PC-9 (cell line): ENCODE measurements around the gene HOXC10. TPM values are rescaled to one million over a fixed set of nuclear protein-coding genes. Genes with fewer than 3 reads are reported as not detected.

Experiments used
- BruUV-seq: library from RNA; stranded (reverse); fragments of 400-500 nt; replicated peaks from 2 replicates; lab custom pipeline; 2021; lab: Mats Ljungman, UMichigan
- CTCF ChIA-PET: fragments of 300-600 bp; sonication (Branson Sonifier 250); formaldehyde crosslinking; loops from one replicate; lab custom pipeline; 2022; ENCODE audit warnings: antibody characterized with exemption; lab: Charles Lee
- POLR2A ChIA-PET: fragments of 300-600 bp; sonication (Branson Sonifier 250); formaldehyde crosslinking; loops from one replicate; lab custom pipeline; 2022; ENCODE audit warnings: antibody characterized with exemption; ENCODE audit not compliant: unreplicated experiment; lab: Charles Lee
- DNase-seq, 2 experiments: peaks; one replicate each; pipeline versions ENCODE4 v3.0.0 to v3.0.0-alpha.2; 2015 to 2022; ENCODE audit warnings: mixed read lengths in 1 of 2
- H2AFZ ChIP-seq: fragments of 200-600 bp; sonication (generic); 2 replicates; pipeline ENCODE4 v1.8.1; 2017; ENCODE audit warnings: antibody characterized with exemption
- H3F3A ChIP-seq: fragments of 200-600 bp; sonication (generic); 2 replicates; pipeline ENCODE4 v1.8.1; 2017; ENCODE audit warnings: antibody characterized with exemption, mild to moderate bottlenecking, low read depth; ENCODE audit not compliant: insufficient read depth
- H3K27ac ChIP-seq: fragments of 200-600 bp; sonication (generic); 2 replicates; pipeline ENCODE4 v1.6.1; 2016; ENCODE audit warnings: mixed run types
- H3K27me3 ChIP-seq: fragments of 200-600 bp; sonication (generic); 2 replicates; pipeline ENCODE4 v1.6.1; 2016; ENCODE audit warnings: low read depth, mixed run types; ENCODE audit not compliant: insufficient read depth
- H3K36me3 ChIP-seq: fragments of 200-600 bp; sonication (generic); 2 replicates; pipeline ENCODE4 v1.6.1; 2016; ENCODE audit warnings: low read depth, mixed run types
- H3K4me1 ChIP-seq: fragments of 200-600 bp; sonication (generic); replicated peaks from 2 replicates; pipeline ENCODE4 v1.6.1; 2016; ENCODE audit warnings: mixed run types; ENCODE audit not compliant: insufficient read depth
- H3K4me2 ChIP-seq: fragments of 200-600 bp; sonication (generic); 2 replicates; pipeline ENCODE4 v1.6.1; 2017; ENCODE audit warnings: mixed run types
- H3K4me3 ChIP-seq: fragments of 200-600 bp; sonication (generic); 2 replicates; pipeline ENCODE4 v1.6.1; 2016; ENCODE audit warnings: mixed run types
- H3K79me2 ChIP-seq: fragments of 200-600 bp; sonication (generic); 2 replicates; pipeline ENCODE4 v1.6.1; 2017; ENCODE audit warnings: low read depth, mixed run types
- H3K9me2 ChIP-seq: fragments of 200-600 bp; sonication (generic); 2 replicates; pipeline ENCODE4 v1.8.1; 2017; ENCODE audit warnings: mild to moderate bottlenecking; ENCODE audit not compliant: insufficient read depth
- H3K9me3 ChIP-seq: fragments of 200-600 bp; sonication (generic); 2 replicates; pipeline ENCODE4 v1.8.1; 2016; ENCODE audit warnings: low read depth; ENCODE audit not compliant: insufficient read depth
- H4K20me1 ChIP-seq: fragments of 200-600 bp; sonication (generic); 2 replicates; pipeline ENCODE4 v1.8.1; 2017; ENCODE audit not compliant: insufficient read depth
- EZH2 ChIP-seq: fragments of 200-600 bp; sonication (generic); IDR thresholded peaks from 2 replicates; pipeline ENCODE4 v1.8.0; 2017; ENCODE audit warnings: antibody characterized with exemption, low read depth
- intact Hi-C: fragments of 100-400 bp; cut with micrococcal nuclease; formaldehyde crosslinking; loops from one replicate; pipeline ENCODE4 v1.10.0; 2022; ENCODE audit not compliant: unreplicated experiment
- total RNA-seq: library from RNA; stranded (reverse); gene quantifications from 2 replicates; pipeline ENCODE4 v1.2.3, GENCODE V29; 2021
- TF ChIP-seq, protein P1 (sequence below): fragments of 200-600 bp; sonication (generic); conservative IDR thresholded peaks from 2 replicates; pipeline ENCODE4 v1.6.1; 2017; ENCODE audit warnings: mixed run types, antibody characterized with exemption, mild to moderate bottlenecking, moderate library complexity

The HOXC10 gene
- total RNA-seq, 1 experiment from 2014 or later, result 1.1 TPM

DNA sequence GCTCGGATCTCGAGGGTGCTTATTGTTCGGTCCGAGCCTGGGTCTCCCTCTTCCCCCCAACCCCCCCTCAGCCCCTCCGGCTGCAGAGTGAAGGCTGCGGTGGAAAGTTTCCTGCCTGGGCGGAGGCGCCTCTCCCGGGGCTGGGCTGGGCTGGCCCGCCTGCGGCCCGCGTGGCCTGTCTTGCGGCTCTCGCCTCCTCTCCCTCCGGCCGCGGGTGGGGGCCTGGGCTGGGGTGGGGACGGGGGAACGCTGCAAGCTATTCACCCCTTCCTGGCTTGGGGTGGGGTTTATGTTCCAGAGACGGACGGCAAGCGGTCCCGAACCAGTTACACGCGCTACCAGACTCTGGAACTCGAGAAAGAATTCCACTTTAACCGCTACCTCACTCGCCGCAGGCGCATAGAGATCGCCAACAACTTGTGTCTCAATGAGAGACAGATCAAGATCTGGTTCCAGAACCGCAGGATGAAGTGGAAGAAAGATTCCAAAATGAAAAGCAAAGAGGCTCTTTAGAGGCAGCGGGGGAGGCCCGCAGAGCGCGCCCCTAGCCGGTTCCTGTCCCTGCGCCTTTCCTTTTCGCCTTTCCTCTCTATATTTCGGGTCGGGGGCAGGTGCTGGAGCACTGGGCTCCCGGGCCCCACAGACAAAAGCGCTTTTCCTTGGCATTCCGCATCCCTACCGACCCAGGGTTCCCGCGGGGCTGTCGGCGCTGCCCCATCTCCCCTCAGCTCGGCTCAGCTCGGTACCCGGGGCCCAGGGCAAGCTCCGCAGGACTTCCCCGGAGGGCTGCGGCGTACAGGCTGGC lies 49.2 kb downstream of the HOXC10 start:
- Histone ChIP-seq H2AFZ (no peak overlapping the region), H3F3A (no peaks in the 10 kb centered on the region), H4K20me1 (no peaks in the 10 kb centered on the region), H3K27ac (no peak overlapping the region), H3K9me2 (no peaks in the 10 kb centered on the region), H3K79me2 (no peaks in the 10 kb centered on the region), H3K27me3 (peaks cover 8% of the 10 kb centered on the region), H3K4me3 (peak overlapping the region; percentile 47; the same call in 1 of the 2 replicates), H3K36me3 (no peaks in the 10 kb centered on the region), H3K4me1 (0 out of 2 replicates have a peak, but pooled peaks cover 5% of the 10 kb centered on the region), H3K4me2 (peak overlapping the region; percentile 80), H3K9me3 (no peaks in the 10 kb centered on the region)
- intact Hi-C loops, result loop anchor here (2.0 kb wide), 1 partner anchor 167 kb away; no protein-coding TSS in a partner anchor
- DNase-seq, result no peak
- ChIA-PET CTCF (no interaction called here), POLR2A (no interaction called here)
- no peak for TF ChIP-seq EZH2
- TF ChIP-seq, protein P1, sequence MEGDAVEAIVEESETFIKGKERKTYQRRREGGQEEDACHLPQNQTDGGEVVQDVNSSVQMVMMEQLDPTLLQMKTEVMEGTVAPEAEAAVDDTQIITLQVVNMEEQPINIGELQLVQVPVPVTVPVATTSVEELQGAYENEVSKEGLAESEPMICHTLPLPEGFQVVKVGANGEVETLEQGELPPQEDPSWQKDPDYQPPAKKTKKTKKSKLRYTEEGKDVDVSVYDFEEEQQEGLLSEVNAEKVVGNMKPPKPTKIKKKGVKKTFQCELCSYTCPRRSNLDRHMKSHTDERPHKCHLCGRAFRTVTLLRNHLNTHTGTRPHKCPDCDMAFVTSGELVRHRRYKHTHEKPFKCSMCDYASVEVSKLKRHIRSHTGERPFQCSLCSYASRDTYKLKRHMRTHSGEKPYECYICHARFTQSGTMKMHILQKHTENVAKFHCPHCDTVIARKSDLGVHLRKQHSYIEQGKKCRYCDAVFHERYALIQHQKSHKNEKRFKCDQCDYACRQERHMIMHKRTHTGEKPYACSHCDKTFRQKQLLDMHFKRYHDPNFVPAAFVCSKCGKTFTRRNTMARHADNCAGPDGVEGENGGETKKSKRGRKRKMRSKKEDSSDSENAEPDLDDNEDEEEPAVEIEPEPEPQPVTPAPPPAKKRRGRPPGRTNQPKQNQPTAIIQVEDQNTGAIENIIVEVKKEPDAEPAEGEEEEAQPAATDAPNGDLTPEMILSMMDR, result no peak
- BruUV-seq, result no TSS peak

DNA sequence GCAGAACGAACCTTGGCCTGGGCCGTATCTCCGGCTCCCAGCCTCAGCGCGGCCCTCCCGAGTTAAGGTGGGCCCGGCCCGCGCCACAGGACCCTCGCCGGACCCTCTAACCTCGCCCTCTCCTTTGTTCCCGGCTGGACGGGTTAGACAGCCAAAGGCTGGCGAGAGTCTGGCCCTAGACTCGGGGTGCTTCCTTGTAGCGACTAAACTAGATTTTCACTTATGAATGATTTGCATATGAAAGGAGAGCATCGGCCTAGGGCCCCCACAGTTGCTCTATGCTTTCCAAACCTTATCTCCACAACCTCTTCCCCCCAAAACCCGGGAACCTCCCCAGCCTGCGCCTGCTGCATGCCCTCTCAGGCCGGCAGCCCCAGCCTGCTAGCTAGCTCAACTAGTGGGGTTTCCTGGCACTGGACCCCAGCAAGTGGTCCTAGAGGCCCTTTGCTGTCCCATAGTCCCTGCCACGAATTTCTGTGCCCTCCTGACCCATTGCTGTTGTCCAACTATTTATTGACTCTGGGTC lies 49.9 kb downstream of the HOXC10 start:
- H4K20me1 ChIP-seq, result no peaks in the 10 kb centered on the region
- TF ChIP-seq, protein P1, result no peak
- TF ChIP-seq EZH2, result no peak
- intact Hi-C loops, result no loop called here
- H3K4me3 ChIP-seq, result no peak overlapping the region
- no TSS peak for BruUV-seq
- 0 out of 2 replicates have a peak, but pooled peaks cover 5% of the 10 kb centered on the region for H3K4me1 ChIP-seq
- peaks cover 15% of the 10 kb centered on the region for H3K27me3 ChIP-seq
- no peak overlapping the region for H3K4me2 ChIP-seq
- H3K36me3 ChIP-seq, result no peaks in the 10 kb centered on the region
- H3F3A ChIP-seq, result no peaks in the 10 kb centered on the region
- CTCF ChIA-PET, result no interaction called here
- no peak overlapping the region for H2AFZ ChIP-seq
- H3K79me2 ChIP-seq, result no peaks in the 10 kb centered on the region
- H3K27ac ChIP-seq, result no peak overlapping the region
- POLR2A ChIA-PET, result no interaction called here
- no peaks in the 10 kb centered on the region for H3K9me2 ChIP-seq
- no peak for DNase-seq
- no peaks in the 10 kb centered on the region for H3K9me3 ChIP-seq

DNA sequence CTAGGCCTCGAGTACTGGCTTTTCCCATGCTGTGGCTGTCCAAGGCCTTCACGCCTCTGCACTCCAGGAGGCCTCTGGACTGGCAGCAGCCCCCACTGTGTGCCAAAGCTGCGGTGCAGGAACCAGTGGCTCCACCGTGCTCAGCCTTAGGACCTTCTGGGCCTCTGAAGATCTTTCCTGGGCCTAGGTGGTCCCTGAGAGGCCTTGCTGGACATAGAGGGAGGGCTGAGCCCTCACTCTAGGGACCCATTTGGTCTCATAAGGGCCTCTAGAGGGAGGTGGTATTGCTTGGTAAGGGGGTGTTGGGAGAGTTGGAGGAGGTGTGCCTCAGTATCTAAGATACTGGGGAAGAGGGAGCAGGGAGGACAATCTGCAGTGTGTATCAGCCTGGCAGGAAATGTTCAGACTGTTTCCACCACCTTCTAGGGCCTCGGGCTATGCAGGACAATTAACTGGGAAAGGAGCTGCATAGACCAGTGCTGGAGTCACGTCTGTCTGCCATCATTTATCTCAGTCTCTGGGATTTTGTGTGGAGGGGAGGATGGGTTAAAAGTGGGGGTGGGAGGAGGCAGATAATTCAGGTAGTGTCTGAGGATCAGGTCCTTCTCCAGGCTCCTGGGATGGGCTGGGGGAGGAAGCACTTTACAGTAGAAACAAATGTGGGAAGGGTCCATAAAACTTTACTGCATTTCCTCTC lies 50.8 kb downstream of the HOXC10 start:
- no peak overlapping the region for H3K4me3 ChIP-seq
- no peaks in the 10 kb centered on the region for H3K9me2 ChIP-seq
- no peaks in the 10 kb centered on the region for H3K79me2 ChIP-seq
- H3K27ac ChIP-seq, result no peak overlapping the region
- 0 out of 2 replicates have a peak, but pooled peaks cover 5% of the 10 kb centered on the region for H3K4me1 ChIP-seq
- DNase-seq, result no peak
- H3K27me3 ChIP-seq, result peaks cover 15% of the 10 kb centered on the region
- H2AFZ ChIP-seq, result no peak overlapping the region
- H3K36me3 ChIP-seq, result no peaks in the 10 kb centered on the region
- TF ChIP-seq, protein P1, result no peak
- no peak for TF ChIP-seq EZH2
- ChIA-PET CTCF (no interaction called here), POLR2A (no interaction called here)
- no peaks in the 10 kb centered on the region for H4K20me1 ChIP-seq
- H3K9me3 ChIP-seq, result no peaks in the 10 kb centered on the region
- no TSS peak for BruUV-seq
- H3K4me2 ChIP-seq, result no peak overlapping the region
- H3F3A ChIP-seq, result no peaks in the 10 kb centered on the region
- intact Hi-C loops, result no loop called here
